SH-SY5Y (cell line): ENCODE measurements around the gene SLC7A10.

Source experiments
- GATA2 ChIP-seq: IDR thresholded peaks from 2 replicates; pipeline ENCODE4 v1.6.1; 2011; ENCODE audit warnings: mild to moderate bottlenecking, low read depth, low read length
- GATA3 ChIP-seq: IDR thresholded peaks from 2 replicates; pipeline ENCODE4 v1.6.1; 2011; ENCODE audit warnings: low read depth, mild to moderate bottlenecking, low read length, moderate library complexity

GRCh38 chr19:33208904-33209849 is 16.5 kb downstream of the SLC7A10 start:
- TF ChIP-seq GATA2 (no peak), GATA3 (no peak)
